ENCODE measurements around the gene SYCP2L.

GRCh38 chr6:11006061-11006460 lies 119.2 kb downstream of the SYCP2L start:
- TF ChIP-seq POLR2AphosphoS5 (IDR thresholded peaks at IDR 0.05), result no peak
- TF ChIP-seq CTCF (IDR thresholded peaks at IDR 0.05), result no peak
- no peak for TF ChIP-seq POLR2A (IDR thresholded peaks at IDR 0.05)
- TF ChIP-seq EP300 (IDR thresholded peaks at IDR 0.05; ENCODE audit: low read depth), result no peak

Measured in transverse colon (tissue), 4 donors.